Effector memory CD4-positive, alpha-beta T cell (primary cell): Measurements from ENCODE around the gene SEMA4C.

Source experiments
- DNase-seq, 3 donors: peaks; one replicate each; pipeline ENCODE4 v3.0.0-alpha.2; 2020
- H3K27ac ChIP-seq: 2 replicates; pipeline ENCODE4 v1.7.0; 2013; ENCODE audit warnings: mild to moderate bottlenecking, low read length, moderate library complexity; ENCODE audit not compliant: insufficient read depth, poor library complexity, severe bottlenecking
- H3K27me3 ChIP-seq: replicated peaks from 2 replicates; pipeline ENCODE4 v1.7.0; 2013; ENCODE audit warnings: mild to moderate bottlenecking, low read length; ENCODE audit not compliant: insufficient read depth, control insufficient read depth, poor library complexity, severe bottlenecking
- H3K36me3 ChIP-seq: 2 replicates; pipeline ENCODE4 v1.7.0; 2013; ENCODE audit warnings: mild to moderate bottlenecking, low read length, moderate library complexity; ENCODE audit not compliant: control insufficient read depth, insufficient read depth
- H3K4me1 ChIP-seq: 2 replicates; pipeline ENCODE4 v1.7.0; 2013; ENCODE audit warnings: low read length, mild to moderate bottlenecking; ENCODE audit not compliant: control insufficient read depth, insufficient read depth, poor library complexity, severe bottlenecking
- H3K4me3 ChIP-seq: 2 replicates; pipeline ENCODE4 v1.7.0; 2013; ENCODE audit warnings: low read length, low read depth, mild to moderate bottlenecking; ENCODE audit not compliant: insufficient read depth, poor library complexity, severe bottlenecking
- H3K9me3 ChIP-seq: 2 replicates; pipeline ENCODE4 v1.7.0; 2013; ENCODE audit warnings: mild to moderate bottlenecking, low read length, moderate library complexity; ENCODE audit not compliant: control insufficient read depth

Gene SEMA4C

GRCh38 chr2:96841701-96842495, 28.0 kb downstream of the SEMA4C start:
- Histone ChIP-seq H3K9me3 (no peaks in the 10 kb centered on the region), H3K27ac (no peak overlapping the region), H3K36me3 (peaks cover 7% of the 10 kb centered on the region), H3K4me3 (no peak overlapping the region), H3K27me3 (no peaks in the 10 kb centered on the region), H3K4me1 (peaks cover 18% of the 10 kb centered on the region)
- no peak for DNase-seq

DNA sequence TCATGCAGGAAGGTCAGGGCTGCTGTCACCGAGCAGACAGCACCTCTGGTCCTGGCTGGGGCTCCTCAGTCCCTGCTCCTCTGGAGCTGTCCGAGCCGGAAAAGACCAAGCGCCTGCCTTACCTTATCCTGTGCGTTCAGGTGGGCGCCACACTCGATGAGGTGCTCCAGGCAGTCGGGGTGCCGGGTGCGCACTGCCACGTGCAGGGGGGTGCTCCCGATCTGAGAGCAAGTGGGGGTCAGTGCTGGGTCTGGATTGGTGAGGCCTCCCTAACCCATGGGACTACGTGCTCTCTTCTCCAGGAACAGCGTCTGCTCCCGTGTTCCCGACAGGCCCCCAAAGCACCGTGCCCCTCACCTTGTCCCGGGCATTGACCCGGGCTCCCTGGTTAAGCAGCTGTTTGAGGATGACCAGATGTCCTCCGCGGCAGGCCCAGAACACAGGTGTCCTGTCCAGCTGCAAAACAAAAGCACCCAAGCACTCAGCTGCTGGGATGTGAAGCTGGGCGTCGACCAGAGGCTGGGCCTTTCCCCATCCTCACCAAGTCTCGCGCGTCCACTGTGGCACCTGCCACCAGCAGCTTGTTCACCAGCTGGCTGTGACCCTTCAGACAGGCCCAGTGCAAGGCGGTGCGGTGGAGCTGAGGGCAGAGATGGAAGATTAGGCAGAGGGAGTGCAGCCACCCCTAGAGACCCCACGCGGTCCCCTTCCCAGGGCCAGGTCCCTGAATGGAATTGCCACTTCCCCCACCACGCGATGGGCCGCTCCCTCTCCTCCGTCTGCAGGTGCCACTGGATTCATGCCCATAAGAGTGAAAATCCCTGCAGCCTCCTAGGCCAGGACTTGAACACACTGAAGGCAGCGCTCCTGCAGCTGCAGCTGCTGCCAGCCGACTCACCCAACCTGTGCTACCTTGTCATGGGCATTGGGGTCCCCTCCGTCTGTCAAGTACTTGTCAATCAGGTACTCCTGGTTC, 29.7 kb downstream of the SEMA4C start:
- Histone ChIP-seq H3K36me3 (peaks cover 5% of the 10 kb centered on the region), H3K27ac (no peak overlapping the region), H3K9me3 (no peaks in the 10 kb centered on the region), H3K4me1 (peaks cover 18% of the 10 kb centered on the region), H3K4me3 (peak overlapping the region; percentile 38), H3K27me3 (no peaks in the 10 kb centered on the region)
- no peak for DNase-seq

GRCh38 chr2:96839293-96839874, 30.5 kb downstream of the SEMA4C start:
- Histone ChIP-seq H3K9me3 (no peaks in the 10 kb centered on the region), H3K4me3 (peak overlapping the region; percentile 38), H3K4me1 (peaks cover 18% of the 10 kb centered on the region), H3K27ac (peak overlapping the region; percentile 56), H3K36me3 (peaks cover under 1% of the 10 kb centered on the region), H3K27me3 (no peaks in the 10 kb centered on the region)
- DNase-seq: peak; percentile 66 to 74 (median 74)

GRCh38 chr2:96838345-96839292, 31.3 kb downstream of the SEMA4C start:
- Histone ChIP-seq H3K27me3 (no peaks in the 10 kb centered on the region), H3K27ac (peak overlapping the region; percentile 56), H3K36me3 (peaks cover under 1% of the 10 kb centered on the region), H3K9me3 (no peaks in the 10 kb centered on the region), H3K4me3 (peak overlapping the region; percentile 38), H3K4me1 (peaks cover 18% of the 10 kb centered on the region)
- DNase-seq: no peak

- Histone ChIP-seq H3K36me3 (peaks cover 9% of the 10 kb centered on the region), H3K27me3 (no peaks in the 10 kb centered on the region), H3K4me1 (peaks cover 18% of the 10 kb centered on the region), H3K9me3 (no peaks in the 10 kb centered on the region), H3K4me3 (no peak overlapping the region), H3K27ac (no peak overlapping the region)
- DNase-seq: no peak
These were observed 32.3 kb downstream of the SEMA4C start for GRCh38 chr2:96837575-96837974.

DNA sequence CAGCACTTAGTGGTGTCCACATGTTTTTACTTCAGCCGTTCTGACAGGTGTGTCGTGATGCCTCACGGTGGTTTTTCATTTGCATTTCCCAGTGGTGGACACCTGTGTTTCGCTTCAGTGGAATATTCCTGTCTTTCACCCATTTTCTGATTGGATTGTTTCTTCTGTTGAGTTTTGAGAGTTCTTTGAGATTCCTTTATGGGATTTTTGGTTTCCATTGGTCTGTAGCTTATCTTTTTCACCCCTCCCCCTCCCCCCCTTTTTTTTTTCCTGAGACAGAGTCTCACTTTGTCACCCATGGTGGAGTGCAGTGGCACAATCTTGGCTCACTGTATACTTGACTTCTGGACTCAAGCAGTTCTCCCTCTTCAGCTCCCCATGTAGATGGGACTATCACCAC, 34.0 kb downstream of the SEMA4C start:
- Histone ChIP-seq H3K4me3 (no peak overlapping the region), H3K27me3 (no peaks in the 10 kb centered on the region), H3K4me1 (peaks cover 18% of the 10 kb centered on the region), H3K36me3 (peaks cover 27% of the 10 kb centered on the region), H3K9me3 (no peaks in the 10 kb centered on the region), H3K27ac (no peak overlapping the region)
- no peak for DNase-seq

DNA sequence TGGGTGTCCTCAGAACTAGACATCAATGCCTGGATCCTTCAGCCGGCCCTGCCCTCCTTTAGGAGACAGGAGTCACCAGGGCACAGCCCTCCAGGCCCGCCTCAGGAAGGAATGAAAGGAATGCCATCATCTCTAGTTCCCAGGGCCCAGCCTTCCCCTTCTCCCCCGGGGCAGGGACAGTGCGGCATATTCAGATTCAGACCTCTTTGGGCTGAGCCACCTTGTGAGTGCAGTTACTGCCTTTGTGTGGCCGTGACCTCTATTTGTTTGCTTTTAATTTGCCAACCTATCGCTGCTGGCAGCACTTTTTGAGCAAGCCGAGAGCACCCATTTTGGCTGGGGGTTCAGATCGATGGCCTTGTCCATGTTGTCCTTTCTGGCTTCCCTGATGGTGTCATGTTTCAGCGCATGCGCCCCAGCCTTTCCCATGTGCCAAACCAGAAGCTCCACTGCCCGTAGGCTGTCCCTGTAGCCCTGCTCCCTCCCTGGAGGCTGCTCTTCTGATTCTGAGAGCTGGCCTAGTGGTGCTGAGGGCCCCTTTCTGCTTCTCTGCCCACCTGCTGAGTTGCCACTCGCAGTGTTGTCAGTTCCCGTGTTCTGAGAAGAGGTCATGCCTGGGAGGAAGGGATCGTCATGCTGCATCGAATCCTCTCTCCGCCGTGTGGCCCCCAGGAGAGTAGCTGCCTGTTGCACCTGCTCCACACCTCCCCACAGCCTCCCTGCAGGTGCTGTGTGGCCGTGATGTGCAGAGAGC, 36.9 kb downstream of the SEMA4C start:
- H3K27me3 ChIP-seq: no peaks in the 10 kb centered on the region
- no peak overlapping the region for H3K4me3 ChIP-seq
- peaks cover 53% of the 10 kb centered on the region for H3K36me3 ChIP-seq
- H3K4me1 ChIP-seq: no peaks in the 10 kb centered on the region
- DNase-seq: no peak
- no peak overlapping the region for H3K27ac ChIP-seq
- no peaks in the 10 kb centered on the region for H3K9me3 ChIP-seq

- Histone ChIP-seq H3K27me3 (no peaks in the 10 kb centered on the region), H3K9me3 (no peaks in the 10 kb centered on the region), H3K36me3 (peaks cover 58% of the 10 kb centered on the region), H3K4me1 (no peaks in the 10 kb centered on the region), H3K27ac (no peak overlapping the region), H3K4me3 (no peak overlapping the region)
- DNase-seq: no peak
These were observed 37.5 kb downstream of the SEMA4C start for GRCh38 chr2:96832408-96832753.

- Histone ChIP-seq H3K4me3 (no peak overlapping the region), H3K36me3 (peaks cover 64% of the 10 kb centered on the region), H3K4me1 (no peaks in the 10 kb centered on the region), H3K9me3 (no peaks in the 10 kb centered on the region), H3K27me3 (no peaks in the 10 kb centered on the region), H3K27ac (no peak overlapping the region)
- no peak for DNase-seq
These were observed 38.2 kb downstream of the SEMA4C start for GRCh38 chr2:96831679-96832078.
